Measurements from ENCODE around the gene FARP2.

Gene FARP2

GRCh38 chr2:241535871-241536655, 180.0 kb downstream of the FARP2 start:
- no peak for DNase-seq

DNA sequence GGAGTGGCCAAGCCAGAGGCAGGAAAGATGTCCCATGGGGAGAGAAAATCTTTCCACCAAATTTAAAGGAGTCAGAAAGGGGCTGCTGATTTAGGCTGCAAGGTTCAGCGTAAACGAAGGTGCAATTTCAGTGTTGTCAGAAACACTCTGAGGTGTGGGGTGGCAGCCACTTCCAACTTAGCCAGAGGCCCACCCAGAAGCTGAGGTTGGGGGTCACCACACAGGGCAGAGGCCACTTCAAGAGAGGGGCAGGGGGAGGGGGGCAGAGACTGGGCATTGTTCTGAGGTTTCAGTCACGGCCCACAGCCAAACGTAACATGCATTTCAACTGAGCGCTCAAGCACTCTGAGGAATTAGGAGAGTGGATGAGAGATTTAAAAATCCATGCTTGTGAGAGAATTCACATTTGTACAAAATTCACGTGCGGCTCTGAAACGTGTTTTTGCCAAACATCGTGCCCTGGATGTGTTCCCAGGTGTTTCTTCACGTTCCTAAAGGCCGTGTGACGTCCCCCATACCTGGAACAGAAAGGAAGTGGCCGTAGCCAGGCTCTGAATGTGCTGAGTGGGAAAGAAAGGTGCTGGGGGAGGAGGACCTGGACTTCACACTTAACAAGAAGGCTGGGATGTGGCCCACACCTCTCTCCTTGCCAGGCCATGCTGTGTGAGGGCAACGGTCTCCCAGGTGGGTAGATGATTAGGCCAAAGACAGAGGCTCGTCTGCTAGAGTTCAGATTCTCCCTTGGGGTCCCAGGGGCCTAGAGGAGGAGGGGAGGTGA, 182.9 kb downstream of the FARP2 start:
- DNase-seq = no peak

DNA sequence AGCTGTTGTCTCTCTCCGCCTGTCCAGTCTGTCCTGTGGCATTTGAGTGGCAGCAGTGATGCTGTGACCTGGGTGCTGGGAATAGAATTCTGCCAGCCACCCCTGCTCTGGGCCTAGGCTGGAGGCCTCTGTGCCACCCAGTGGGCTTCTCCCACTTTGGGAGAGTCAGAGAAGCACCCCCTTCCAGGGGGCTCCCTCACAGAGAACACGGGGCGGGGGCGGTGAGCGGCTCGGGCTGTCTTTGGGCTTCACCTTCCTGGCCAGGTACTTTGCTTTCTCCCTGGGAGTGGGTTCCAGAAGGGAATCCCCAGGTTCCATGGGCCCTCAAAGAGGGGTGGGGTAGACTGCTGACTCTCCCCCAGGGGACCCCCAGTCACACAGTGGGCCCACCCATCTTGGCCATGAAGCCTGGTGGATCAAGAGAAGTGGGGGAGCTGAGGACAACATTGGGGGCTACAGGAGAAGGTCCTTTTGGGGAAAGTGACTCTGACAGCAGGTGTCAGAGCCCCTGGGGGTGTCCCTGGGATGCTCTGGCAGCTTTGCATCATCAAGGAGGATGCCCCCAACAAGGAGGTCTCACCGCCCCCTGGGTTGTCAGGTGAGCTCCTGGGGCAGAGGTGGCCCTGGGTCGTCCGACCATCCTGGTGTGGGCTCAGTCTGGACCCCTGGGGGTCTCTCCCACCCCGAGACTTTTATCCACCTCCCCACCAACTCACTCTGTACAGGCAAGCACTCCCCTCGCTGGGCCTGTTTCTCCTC, 183.7 kb downstream of the FARP2 start:
- DNase-seq = no peak

GRCh38 chr2:241540401-241540770, 184.3 kb downstream of the FARP2 start:
- peak; percentile 19 for DNase-seq

DNA sequence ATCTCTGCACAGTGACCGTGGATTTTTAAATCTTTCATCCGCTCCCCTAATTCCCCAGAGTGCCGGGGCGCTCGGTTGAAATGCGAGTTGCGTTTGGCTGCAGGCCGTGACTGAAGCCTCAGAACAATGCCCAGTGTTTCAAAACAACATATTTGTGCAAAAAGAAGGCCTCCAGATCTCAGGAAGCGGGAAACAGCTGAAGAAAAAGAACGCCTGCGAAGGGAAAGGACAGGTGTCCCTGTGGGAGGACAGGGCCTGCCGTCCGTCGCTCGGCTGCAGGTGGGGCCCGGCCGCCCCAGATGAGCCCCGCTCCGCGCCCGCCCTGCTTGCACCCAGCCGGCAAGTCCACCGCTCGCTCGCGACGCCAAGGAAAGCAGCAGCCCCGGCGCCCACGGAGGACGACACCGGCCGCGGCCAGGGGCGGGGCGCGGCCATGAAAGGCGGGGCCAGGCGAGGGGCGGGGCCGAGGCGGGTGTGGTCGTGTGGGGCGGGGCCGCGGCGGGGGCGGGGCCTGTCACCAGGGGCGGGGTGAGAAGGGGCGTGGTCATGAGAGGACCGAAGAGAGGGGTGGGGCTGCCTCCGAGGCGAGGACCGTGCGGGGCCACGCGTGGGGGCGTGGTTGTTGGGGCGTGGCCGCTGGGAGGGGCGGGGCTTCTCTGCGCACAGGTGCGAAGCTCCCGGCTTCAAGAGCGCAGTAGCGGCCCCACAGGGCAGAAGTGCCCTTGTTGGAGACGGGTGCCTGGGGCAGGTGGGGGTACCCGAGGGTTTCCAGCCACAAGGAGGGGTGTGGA, 184.9 kb downstream of the FARP2 start:
- peak; percentile 40 for DNase-seq

DNA sequence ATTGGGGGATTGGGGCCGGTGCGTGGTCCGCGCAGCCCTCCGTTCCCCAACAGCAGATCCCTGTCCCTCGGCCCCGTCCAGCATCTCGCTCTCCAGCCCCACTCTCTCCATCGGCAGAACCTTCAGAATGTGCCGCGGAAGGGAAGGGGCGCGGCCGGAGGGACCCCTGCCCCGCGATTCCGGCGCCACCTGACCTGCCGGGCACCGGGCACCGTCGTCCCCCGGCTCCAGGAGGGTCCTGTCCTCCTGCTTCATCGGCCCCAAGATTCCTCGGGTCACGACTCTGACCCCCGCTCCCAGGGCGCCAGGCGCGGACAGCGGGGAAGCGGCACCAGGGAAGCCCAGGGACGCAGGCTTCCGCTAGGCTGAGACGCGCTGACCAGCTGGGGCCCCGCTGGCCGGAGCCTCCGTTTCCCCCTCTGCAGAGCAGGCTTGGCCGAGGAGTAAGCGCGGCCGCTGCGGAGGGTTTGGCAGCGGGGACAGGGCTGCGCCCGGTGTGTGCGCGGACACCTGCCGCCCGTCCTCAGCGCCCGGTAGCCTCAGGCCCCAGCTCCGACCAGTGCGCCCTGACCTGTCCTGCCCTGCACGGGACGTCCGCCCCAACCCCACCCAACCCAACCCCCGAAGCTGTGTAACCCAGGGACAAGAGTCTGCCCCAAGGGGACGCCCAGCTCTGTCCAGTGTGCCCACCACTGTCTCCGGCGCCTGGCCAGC, 185.6 kb downstream of the FARP2 start:
- no peak for DNase-seq

DNA sequence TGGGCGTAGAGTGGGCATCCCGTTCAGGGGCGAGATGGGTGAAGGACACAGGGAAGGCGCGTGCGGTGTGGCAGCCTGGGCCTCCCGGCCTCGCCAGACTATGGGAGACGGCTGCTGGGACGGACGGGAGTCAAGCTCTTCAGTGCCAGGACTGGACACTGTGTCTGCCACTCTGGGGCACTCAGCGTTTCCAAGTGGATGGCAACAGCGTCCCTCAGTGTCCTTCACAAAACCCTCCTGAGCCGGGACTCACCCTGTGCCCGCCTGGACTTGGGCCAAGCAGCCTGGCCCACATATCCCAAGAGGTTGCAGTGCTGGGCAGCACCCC, 186.2 kb downstream of the FARP2 start:
- no peak for DNase-seq
